SK-N-SH (cell line): ENCODE measurements around the gene SGPP2.

Experiments used
- ELF1 ChIP-seq: IDR thresholded peaks from 2 replicates; pipeline ENCODE4 v1.4.0; 2012
- EZH2phosphoT487 ChIP-seq: fragments of 200-600 bp; sonication (generic); IDR thresholded peaks from 2 replicates; pipeline ENCODE4 v1.6.1; 2017; ENCODE audit warnings: low read depth, mixed run types, mild to moderate bottlenecking, antibody characterized with exemption, moderate library complexity, borderline replicate concordance
- GATA2 ChIP-seq: sonication (generic); formaldehyde crosslinking; IDR thresholded peaks from 2 replicates; pipeline ENCODE4 v1.5.0; 2020; ENCODE audit warnings: mild to moderate bottlenecking, missing genetic modification reagents
- JUND ChIP-seq: IDR thresholded peaks from 2 replicates; pipeline ENCODE4 v1.4.0; 2012
- RAD21 ChIP-seq: IDR thresholded peaks from 2 replicates; pipeline ENCODE4 v1.6.1; 2012; ENCODE audit warnings: mild to moderate bottlenecking, low read length
- RCOR1 ChIP-seq: fragments of 150-350 bp; IDR thresholded peaks from 2 replicates; pipeline ENCODE4 v1.6.1; 2017; ENCODE audit warnings: antibody characterized with exemption, low read length
- SIN3A ChIP-seq: IDR thresholded peaks from 2 replicates; pipeline ENCODE4 v1.6.1; 2012; ENCODE audit warnings: low read depth, mild to moderate bottlenecking, low read length, moderate library complexity, borderline replicate concordance
- TF ChIP-seq, protein P1 (sequence below): fragments of 200-600 bp; sonication (generic); IDR thresholded peaks from 2 replicates; pipeline ENCODE4 v1.6.1; 2017; ENCODE audit warnings: antibody characterized with exemption, mild to moderate bottlenecking, moderate library complexity
- TF ChIP-seq, protein P2 (sequence below): IDR thresholded peaks from 2 replicates; pipeline ENCODE4; 2012
- TF ChIP-seq, protein P3 (sequence below): IDR thresholded peaks from 2 replicates; pipeline ENCODE4 v1.4.0; 2012; ENCODE audit warnings: low read depth
- TF ChIP-seq, protein P4 (sequence below): IDR thresholded peaks from 2 replicates; pipeline ENCODE4 v1.6.1; 2012; ENCODE audit warnings: mild to moderate bottlenecking, low read depth, low read length, moderate library complexity

DNA sequence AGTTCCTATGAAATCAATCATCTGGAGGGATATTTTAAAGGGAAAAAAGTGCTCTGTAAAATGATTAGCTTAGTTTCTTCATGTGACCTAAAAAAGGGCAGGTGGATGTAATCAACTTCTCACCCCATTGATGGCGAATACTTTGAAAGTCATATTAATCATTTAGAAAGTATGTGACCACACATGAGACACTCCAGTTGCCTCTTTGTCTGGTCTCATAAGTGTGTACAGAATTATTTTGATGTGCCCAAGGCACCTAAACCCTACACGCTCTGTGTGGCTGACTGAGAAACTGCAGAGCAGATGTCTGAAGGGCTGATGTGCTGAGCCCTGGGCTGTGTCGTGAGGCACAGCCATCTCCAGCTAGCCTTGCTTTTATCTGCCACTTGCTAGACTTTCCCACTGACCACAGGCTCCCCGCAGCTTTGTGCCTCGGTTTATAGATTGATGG is 26.9 kb downstream of the SGPP2 start:
- TF ChIP-seq JUND = no peak
- TF ChIP-seq, protein P1, sequence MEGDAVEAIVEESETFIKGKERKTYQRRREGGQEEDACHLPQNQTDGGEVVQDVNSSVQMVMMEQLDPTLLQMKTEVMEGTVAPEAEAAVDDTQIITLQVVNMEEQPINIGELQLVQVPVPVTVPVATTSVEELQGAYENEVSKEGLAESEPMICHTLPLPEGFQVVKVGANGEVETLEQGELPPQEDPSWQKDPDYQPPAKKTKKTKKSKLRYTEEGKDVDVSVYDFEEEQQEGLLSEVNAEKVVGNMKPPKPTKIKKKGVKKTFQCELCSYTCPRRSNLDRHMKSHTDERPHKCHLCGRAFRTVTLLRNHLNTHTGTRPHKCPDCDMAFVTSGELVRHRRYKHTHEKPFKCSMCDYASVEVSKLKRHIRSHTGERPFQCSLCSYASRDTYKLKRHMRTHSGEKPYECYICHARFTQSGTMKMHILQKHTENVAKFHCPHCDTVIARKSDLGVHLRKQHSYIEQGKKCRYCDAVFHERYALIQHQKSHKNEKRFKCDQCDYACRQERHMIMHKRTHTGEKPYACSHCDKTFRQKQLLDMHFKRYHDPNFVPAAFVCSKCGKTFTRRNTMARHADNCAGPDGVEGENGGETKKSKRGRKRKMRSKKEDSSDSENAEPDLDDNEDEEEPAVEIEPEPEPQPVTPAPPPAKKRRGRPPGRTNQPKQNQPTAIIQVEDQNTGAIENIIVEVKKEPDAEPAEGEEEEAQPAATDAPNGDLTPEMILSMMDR = no peak
- TF ChIP-seq, protein P2, sequence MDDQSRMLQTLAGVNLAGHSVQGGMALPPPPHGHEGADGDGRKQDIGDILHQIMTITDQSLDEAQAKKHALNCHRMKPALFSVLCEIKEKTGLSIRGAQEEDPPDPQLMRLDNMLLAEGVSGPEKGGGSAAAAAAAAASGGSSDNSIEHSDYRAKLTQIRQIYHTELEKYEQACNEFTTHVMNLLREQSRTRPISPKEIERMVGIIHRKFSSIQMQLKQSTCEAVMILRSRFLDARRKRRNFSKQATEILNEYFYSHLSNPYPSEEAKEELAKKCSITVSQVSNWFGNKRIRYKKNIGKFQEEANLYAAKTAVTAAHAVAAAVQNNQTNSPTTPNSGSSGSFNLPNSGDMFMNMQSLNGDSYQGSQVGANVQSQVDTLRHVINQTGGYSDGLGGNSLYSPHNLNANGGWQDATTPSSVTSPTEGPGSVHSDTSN = no peak
- TF ChIP-seq, protein P3, sequence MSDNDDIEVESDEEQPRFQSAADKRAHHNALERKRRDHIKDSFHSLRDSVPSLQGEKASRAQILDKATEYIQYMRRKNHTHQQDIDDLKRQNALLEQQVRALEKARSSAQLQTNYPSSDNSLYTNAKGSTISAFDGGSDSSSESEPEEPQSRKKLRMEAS = no peak
- no peak for TF ChIP-seq ELF1
- no peak for TF ChIP-seq RCOR1
- TF ChIP-seq EZH2phosphoT487 = no peak
- TF ChIP-seq GATA2 (CRISPR knock-in tag) = no peak
- TF ChIP-seq, protein P4, sequence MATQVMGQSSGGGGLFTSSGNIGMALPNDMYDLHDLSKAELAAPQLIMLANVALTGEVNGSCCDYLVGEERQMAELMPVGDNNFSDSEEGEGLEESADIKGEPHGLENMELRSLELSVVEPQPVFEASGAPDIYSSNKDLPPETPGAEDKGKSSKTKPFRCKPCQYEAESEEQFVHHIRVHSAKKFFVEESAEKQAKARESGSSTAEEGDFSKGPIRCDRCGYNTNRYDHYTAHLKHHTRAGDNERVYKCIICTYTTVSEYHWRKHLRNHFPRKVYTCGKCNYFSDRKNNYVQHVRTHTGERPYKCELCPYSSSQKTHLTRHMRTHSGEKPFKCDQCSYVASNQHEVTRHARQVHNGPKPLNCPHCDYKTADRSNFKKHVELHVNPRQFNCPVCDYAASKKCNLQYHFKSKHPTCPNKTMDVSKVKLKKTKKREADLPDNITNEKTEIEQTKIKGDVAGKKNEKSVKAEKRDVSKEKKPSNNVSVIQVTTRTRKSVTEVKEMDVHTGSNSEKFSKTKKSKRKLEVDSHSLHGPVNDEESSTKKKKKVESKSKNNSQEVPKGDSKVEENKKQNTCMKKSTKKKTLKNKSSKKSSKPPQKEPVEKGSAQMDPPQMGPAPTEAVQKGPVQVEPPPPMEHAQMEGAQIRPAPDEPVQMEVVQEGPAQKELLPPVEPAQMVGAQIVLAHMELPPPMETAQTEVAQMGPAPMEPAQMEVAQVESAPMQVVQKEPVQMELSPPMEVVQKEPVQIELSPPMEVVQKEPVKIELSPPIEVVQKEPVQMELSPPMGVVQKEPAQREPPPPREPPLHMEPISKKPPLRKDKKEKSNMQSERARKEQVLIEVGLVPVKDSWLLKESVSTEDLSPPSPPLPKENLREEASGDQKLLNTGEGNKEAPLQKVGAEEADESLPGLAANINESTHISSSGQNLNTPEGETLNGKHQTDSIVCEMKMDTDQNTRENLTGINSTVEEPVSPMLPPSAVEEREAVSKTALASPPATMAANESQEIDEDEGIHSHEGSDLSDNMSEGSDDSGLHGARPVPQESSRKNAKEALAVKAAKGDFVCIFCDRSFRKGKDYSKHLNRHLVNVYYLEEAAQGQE = no peak
- no peak for TF ChIP-seq SIN3A
- TF ChIP-seq RAD21 = no peak
